Measurements from ENCODE around the gene CFAP90. TPM values are rescaled to one million over a fixed set of nuclear protein-coding genes. Genes with fewer than 3 reads are reported as not detected.
A peak's percentile ranks its signal among the peaks of the same experiment; 100 is the strongest.

Gene CFAP90
- total RNA-seq, 1 donor from 2014 or later: not detected

DNA sequence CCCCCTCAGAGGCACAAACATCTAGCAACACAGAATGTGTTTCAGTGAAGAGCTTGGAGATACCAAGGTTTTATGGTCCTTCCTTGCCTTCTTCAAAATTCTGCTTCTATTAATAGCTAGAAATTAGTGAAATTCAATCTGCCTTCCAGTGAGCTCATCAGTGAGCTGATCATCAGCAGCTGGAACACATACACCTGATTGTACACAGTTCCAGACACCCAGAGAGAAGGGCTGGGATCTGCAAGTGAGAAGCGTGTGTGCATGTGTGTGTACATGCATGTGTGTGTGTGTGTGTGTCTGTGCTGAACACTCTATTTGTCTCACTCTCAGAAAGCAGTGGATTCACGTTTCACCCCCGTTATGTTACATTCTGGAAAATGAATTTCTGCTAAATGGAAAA lies 28.5 kb downstream of the CFAP90 start:
- no peak for DNase-seq

DNA sequence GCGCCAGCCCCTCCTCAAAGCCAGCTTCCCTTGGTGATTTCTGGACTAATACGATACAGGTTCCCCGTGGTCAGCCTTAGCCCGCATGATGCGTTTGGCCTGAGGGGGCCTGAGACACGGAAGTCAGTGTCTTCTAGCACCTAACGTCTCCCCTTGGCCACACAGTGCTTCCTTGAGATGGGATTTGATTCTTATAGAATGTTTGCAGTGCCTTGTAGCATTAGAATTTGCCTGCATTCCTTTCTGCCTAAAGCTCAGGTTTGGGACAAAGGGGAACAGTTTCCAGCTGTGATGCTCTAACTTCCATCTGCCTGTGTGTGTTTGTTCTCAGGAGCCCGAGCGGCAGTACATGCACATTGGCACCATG lies 34.4 kb downstream of the CFAP90 start:
- DNase-seq: no peak

DNA sequence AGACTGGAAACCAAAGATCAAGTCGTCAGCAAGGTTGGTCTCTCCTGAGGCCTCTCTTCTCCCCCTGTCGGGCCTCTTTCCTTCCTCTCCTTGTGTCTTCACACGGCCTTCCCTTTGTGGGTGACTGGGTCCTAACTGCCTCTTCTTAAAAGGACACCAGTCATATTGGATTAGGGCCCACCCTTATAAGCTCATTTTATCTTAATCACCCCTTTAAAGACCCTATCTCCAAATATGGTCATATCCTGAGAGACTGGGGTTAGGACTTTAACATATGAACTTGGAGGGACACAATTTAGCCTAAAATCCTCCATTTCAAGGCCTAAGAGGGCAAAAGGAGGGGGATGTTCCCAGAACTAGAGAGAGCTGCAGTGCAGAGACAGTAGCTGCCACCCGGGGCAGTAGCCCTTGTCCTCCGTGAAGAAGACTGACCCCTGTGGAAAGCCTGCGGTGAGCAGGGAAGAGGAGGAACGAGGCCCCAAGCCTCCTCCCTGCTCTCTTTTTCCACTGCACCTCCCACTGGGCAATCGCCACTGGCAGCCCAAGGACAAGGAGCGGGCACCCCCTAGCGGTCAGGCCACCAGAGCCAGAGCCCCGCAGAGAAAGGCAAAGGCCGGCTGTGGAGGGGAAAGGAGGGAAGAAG lies 34.9 kb downstream of the CFAP90 start:
- DNase-seq: peak; percentile 77

DNA sequence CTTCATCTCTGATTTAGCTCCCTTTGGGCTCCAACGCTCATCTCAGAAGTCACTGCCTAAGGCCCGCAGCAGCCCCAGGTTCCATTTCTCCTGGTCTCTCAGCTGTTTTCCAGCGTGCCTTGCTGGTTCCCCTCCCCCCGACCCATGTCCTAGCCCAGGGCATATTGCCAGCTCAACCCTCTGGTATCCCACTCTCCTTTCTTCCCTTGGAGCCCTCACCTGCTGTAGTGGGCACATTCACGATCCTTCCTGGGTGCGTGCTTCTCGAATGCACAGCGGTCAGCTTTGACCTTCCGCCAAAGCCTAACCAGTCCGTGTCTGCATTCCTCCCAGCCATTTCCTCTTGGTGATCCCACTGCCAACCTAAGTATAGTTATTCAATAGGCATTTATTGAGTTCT lies 36.1 kb downstream of the CFAP90 start:
- DNase-seq: no peak

DNA sequence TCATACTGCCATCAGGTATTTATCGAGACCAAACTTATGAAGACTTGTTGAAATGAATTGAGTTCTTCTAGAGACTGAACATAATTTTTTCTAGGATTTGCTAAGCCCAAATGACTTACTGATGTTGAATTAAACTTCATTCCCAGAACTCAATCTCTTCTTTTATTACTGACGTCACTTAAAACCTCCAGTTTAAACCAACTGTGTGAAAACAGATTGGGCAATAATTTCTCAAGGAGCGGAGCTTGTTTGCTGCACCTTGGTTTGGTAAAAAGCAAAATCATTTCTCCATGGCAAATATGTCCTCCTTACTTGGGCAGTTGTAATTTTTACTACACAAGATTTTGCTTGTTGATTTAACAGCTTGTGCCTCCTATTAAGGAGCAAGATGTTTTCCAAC lies 37.4 kb downstream of the CFAP90 start:
- DNase-seq: no peak

DNA sequence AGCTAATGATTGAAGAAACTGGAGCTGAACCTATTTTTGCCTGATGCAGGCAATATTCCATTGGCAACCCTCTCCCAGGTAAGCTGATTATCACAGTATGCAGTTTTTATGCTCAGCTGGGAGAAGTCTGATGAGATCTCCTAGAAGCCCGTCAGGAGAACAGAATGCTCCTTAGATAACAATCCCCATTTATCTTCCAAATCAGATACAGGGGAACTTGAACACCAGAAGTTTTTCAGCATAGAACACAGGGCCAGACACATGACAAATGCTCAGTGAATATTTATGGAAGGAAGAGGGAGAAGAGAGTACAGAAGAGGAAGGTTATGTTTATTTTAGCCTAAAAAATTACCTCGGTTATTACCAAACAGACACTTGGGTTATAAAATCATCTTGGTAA lies 37.9 kb downstream of the CFAP90 start:
- no peak for DNase-seq

DNA sequence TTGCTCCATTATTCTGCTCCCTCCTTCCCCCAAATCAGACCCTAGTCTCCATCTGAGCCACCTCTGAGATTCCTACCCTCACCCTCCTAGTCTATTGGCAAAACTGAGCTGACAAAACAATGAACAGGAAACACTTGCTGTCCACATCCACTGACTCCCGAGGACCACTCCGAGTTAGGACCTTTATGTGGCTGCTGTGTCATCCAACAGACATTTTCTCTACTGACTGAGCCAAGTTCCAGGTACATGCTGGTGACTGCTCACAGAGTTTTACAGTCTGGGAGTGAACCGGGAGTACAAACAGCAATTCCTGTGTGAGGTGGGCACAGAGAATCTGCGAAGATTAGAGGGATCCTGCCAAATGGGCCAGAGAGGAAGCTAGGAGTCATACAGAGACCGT lies 39.2 kb downstream of the CFAP90 start:
- DNase-seq: no peak

DNA sequence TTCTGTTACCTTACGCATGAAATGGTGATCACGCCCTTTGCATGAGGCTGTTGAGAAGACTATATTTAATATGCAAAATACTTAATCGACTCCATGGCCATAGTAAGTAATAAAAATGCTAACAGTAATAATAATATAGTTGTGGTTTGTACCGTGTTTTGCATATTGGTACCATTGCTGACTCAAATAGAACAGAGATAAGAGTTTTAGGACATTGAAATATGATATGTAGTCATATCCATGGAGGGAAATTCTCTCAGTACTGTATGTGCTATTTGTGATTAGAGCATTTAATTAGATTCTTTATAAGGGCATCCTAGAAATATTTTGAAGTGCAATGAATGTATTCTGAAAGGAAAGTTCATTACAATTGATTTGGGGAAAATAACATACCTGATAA lies 41.9 kb downstream of the CFAP90 start:
- no peak for DNase-seq

DNA sequence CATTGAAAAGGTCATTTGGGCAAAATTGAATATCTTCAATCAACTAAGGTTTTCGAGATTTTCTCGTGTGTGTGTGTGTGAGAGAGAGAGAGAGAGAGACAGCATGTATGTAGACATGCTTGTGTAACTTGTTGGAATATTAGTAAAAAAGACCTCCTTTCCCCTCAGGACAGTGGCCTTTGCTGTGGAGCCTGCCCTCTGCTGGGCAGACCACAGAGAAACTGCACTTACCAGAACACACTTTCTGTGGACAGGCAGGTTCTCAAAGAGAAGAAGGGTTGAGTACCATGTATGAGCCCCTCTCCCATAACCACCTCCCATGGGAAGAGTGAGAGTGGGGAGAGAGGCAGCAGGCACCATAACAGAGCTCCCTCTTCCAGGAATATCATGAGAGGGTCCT lies 45.6 kb downstream of the CFAP90 start:
- no peak for DNase-seq

DNA sequence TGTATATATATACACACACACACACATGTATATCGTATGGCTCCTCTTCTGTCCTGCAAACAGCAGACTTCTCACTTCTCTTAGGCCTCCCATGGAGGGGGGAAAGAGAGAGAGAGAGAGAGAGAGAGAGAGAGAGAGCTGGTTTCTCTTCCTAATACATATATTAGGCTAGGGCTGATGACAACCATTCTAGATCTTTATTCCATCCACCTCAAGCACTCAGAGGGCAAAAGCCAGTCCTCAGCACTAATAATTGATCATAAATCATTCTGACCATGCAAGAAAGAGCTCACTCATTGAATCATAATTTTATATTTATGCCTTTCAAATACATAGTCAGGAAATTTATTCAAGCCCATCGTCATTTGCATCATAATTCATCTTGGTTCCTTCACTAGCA lies 47.0 kb downstream of the CFAP90 start:
- DNase-seq: no peak

DNA sequence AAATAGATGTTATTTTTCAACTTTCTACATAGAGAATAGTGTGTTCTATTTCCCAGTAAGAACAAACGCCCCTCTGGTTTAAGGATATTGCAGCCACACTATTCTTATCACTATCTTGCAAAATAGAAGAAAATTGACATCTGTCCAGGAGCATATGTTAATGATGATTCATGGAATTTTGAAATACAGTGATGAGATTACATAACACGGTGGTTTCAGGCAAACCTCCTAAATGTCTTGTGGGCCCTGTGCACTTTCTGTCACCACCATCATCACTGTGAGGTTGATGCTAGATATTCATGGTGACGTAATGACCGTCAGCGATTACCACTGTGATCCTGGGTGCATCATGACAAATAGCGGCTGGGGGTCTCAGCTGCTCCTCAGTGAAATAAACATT lies 48.1 kb downstream of the CFAP90 start:
- no peak for DNase-seq

DNA sequence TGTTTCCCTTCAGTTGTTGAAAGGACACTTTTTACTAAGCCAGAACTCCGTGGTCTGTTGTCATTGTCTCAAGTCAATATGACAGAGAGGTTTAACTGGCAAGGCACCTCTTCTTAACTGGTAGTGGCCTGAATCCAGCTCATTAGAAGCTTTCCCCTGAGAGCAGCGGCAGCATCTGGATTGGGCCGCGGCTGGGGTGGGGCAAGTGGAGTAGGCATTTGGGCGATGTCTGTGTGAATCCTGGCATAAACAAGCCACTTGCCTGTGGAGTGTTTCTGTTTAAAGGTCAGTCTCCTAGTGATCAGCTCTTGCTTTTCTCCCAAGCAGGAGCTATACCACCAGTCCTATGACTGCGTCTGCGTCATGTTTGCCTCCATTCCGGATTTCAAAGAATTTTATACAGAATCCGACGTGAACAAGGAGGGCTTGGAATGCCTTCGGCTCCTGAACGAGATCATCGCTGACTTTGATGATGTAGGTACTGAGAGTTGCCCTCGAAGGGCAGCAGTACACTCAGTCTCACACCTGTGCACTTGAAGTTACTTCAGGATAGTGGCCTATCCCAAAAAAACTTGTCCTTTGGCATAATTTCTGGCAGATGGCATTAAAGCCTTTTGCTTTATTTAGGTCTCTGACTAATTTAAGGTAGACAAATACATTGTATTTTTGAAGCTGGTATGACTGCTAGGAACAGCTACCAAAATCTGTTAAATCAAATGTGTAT lies 48.9 kb downstream of the CFAP90 start:
- DNase-seq: no peak

DNA sequence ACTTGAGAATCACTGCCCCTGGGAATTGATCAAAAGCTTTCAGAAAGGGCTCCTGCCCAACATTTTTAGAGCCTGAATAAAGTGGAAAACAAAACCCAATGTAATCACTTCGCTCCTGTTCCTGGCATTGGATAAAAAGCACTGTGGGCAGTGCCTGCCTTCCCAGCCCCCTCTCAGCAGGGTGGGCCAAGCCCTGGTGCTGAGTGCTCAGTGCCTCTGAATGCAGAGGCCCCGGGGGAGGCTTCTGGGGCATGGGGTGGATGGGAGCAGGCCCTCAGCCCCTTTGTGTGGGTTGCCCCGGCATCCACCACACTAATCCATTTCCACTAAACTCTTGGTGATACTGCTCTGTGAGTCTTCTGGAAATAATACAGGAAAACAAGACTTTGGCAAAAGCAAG lies 55.6 kb downstream of the CFAP90 start:
- DNase-seq: no peak

DNA sequence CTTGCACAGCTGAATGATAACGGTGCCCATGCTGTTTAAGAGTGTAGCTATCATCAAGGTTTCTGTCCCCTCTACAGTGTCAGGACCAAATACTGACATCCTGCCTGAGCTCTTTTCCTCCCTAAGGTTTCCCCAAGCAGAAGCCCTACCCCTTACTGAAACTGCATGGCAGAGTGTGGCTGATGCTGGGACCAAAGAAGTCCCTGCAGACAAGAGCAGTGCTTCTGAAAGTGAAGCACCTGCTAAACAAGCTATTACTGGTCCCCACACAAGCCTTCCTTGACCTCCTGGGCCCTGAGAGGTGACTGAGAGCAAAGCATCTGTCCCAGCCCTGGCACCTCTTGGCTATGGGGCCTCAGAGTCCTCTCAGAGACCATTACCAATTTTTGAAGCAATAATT lies 56.1 kb downstream of the CFAP90 start:
- no peak for DNase-seq

DNA sequence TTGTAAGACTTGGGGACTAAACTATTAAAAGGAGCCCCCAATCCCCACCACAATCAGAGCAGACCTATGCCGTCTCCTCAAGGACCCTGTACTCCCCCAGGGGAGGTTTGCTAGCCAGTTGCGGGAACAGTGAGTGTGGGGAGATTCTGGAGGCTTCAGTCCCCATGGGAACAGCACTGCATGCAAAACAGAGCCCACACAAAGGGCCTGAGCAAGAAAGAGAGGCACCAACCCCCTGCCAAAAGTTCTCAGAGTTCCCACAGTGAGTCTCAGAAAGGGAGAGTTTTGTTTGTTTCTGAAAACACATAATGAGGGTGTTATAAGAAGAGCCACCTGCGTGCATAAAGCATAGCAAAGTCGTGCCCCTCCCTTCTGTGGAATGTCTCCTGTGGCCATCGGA lies 56.6 kb downstream of the CFAP90 start:
- no peak for DNase-seq

DNA sequence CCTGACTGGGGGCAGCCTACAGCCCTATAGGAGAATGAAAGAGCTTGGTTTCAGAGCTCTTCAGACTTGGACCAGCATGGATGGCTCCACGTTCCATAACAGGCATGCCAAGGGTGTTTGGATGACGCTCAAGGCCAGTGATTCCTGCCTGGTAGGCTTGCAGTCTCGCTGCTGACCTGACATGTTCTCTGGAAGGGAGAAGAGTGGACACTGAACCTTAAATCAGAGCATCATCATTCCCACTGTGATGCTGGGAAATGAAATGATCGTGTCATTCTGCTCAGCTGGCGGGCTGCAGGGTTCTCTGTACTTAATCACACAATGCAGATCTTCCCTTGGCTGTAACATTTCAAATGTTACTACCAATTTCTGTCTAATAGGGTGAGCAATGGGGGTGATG lies 57.0 kb downstream of the CFAP90 start:
- no peak for DNase-seq

DNA sequence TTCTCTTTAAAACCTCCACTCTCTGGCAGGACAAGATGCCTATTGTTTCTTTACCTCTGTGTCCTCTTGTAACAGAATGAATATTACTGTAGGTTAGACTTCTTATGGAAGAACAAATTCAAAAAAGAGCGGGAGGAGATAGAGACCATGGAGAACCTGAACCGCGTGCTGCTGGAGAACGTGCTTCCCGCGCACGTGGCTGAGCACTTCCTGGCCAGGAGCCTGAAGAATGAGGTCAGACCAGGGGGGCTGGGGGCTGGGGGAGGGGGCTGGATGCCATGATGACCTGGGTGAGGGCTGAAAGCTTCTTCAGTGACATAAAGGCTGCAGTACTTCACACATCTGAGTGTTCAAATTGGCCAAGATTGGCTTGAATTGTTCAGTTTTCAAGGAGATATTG lies 61.4 kb downstream of the CFAP90 start:
- DNase-seq: no peak

DNA sequence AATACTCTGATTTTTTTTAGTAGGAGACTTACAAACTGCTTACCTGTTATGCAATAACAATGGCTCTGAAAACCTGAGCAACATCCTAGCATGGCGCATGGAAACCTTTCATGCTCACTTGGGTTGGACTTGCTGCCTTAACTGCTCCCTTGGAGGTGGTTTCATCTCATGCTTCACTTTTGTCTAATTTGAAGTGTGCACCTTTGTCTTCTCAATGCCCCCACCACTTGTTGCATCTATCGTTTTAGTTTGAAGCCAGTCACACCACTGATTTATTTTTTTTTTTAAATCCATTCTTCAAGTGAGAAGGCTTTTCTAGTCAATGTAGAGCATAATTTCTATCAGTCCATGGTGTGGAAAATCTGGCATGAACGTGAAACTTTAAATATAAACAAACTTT lies 63.2 kb downstream of the CFAP90 start:
- DNase-seq: no peak

DNA sequence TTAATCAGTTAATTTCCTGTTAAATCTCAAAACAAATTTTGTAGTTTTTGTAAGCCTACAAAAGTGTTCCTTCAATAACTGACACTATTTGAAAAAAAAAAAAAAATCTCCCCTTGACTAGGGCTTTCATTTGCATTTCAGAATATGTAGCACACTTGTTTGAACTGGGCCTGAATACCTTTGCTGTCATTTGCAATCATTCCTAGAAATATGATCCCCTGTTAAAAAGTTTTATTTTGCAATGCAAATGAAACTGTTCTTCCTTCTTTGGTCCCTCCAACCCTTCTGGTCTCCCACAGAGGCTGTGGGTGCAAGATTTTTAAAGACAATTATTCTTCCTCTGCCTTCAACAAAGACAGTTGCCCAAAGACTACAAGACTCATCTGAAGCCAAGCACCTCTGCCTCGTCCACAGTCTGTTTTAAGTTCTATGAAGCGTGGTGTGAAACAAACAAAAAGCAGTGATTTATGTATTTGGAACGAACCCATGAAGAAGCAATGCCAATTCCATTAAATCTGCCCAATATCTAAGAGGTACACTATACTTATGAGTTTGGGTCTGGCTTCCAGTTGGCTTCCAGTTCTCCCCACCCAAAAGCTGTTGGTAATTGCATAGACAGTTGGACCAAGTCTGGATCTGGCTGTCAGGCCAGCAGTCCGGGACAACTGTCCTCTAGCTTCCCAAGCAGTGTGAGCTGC lies 66.1 kb downstream of the CFAP90 start:
- DNase-seq: no peak

DNA sequence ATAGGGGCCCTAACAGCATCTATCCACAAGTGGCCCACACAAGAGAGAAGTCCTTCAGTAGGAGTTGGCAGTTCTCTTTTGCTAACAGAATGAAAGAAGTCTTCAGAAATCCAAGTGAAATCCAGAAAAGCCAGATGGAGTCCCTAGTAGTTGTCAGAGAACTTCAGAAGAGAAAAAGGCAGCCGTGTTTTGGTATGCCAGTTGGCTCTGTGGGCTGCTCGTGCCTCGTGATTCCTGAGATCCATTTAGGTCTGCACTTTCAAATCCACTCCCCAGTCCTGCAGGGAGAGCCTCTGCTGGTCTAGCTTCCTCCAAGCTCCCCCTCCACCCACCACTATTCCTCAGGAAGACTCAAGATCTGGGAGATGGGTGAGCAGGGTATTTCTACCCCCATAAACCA lies 69.0 kb downstream of the CFAP90 start:
- no peak for DNase-seq
